ENCODE results near the gene GPR37L1. TPM values are rescaled to one million over a fixed set of nuclear protein-coding genes. Genes with fewer than 3 reads are reported as not detected.

Gene GPR37L1
- total and polyA plus RNA-seq, 11 donors, result 0.03 to 0.05 (median 0.04) TPM; not detected in 8

- TF ChIP-seq POLR2A (IDR thresholded peaks at IDR 0.05), result no peak
- peak in 8 of 12 donors; percentile 6 to 49 (median 36) for TF ChIP-seq CTCF (IDR thresholded peaks at IDR 0.05)
- H3K4me3 ChIP-seq, result no peak overlapping the region
- H3K27ac ChIP-seq, result no peak overlapping the region
- peaks cover 0 to 37% (median 0%) of the 10 kb centered on the region in 9 donors for H3K36me3 ChIP-seq
- ATAC-seq (peak in 3 of 4 donors; percentile 50 to 57 (median 52)), DNase-seq (no peak)
- H3K27me3 ChIP-seq, result no peaks in the 10 kb centered on the region
- WGBS, 4 donors, result 37 to 55% (median 39%) methylated on average over 10 to 11 of the region's 11 CpGs
- intact Hi-C loops (cut with DNase I), result no loop called here
- no peaks in the 10 kb centered on the region for H3K9me3 ChIP-seq
- H3K4me1 ChIP-seq, result peaks cover 0 to 35% (median 5%) of the 10 kb centered on the region in 12 donors
These were observed 32.2 kb downstream of the GPR37L1 start for GRCh38 chr1:202154766-202155477.

- Histone ChIP-seq H3K36me3 (peaks cover 0 to 31% (median 0%) of the 10 kb centered on the region in 9 donors), H3K27me3 (no peaks in the 10 kb centered on the region), H3K27ac (no peak overlapping the region), H3K4me3 (no peak overlapping the region), H3K9me3 (no peaks in the 10 kb centered on the region), H3K4me1 (peaks cover 0 to 41% (median 5%) of the 10 kb centered on the region in 12 donors)
- intact Hi-C loops (cut with DNase I), result no loop called here
- no peak for DNase-seq
- TF ChIP-seq POLR2A (IDR thresholded peaks at IDR 0.05), result no peak
- ATAC-seq, result peak in 2 of 4 donors; percentile 14 to 23
- 26 to 46% (median 35%) methylated on average over 7 to 8 of the region's 8 CpGs for WGBS, 4 donors
These were observed 32.8 kb downstream of the GPR37L1 start for GRCh38 chr1:202155478-202156021.

GRCh38 chr1:202156590-202156989, 33.9 kb downstream of the GPR37L1 start:
- H3K4me3 ChIP-seq, result no peak overlapping the region
- WGBS, 4 donors, result 88 to 93% (median 90%) methylated on average over 8 of the region's 8 CpGs
- intact Hi-C loops (cut with DNase I), result no loop called here
- no peak for TF ChIP-seq POLR2A (IDR thresholded peaks at IDR 0.05)
- TF ChIP-seq CTCF (IDR thresholded peaks at IDR 0.05), result no peak
- H3K27me3 ChIP-seq, result no peaks in the 10 kb centered on the region
- peaks cover 0 to 22% (median 0%) of the 10 kb centered on the region in 9 donors for H3K36me3 ChIP-seq
- peaks cover 0 to 51% (median 5%) of the 10 kb centered on the region in 12 donors for H3K4me1 ChIP-seq
- no peaks in the 10 kb centered on the region for H3K9me3 ChIP-seq
- ATAC-seq (no peak), DNase-seq (no peak)
- H3K27ac ChIP-seq, result no peak overlapping the region

- 94 to 98% (median 96%) methylated on average over 10 of the region's 10 CpGs for WGBS, 4 donors
- intact Hi-C loops (cut with DNase I), result no loop called here
These were observed 35.2 kb downstream of the GPR37L1 start for GRCh38 chr1:202157945-202158344.

More at GRCh38 chr1:202157945-202158344, 35.2 kb downstream of the GPR37L1 start:
- no peak for DNase-seq
- TF ChIP-seq CTCF (IDR thresholded peaks at IDR 0.05) (no peak), POLR2A (IDR thresholded peaks at IDR 0.05) (no peak)
- Histone ChIP-seq H3K4me1 (peaks cover 0 to 65% (median 5%) of the 10 kb centered on the region in 12 donors), H3K27me3 (no peaks in the 10 kb centered on the region), H3K4me3 (no peak overlapping the region), H3K27ac (no peak overlapping the region), H3K36me3 (peaks cover 0 to 8% (median 0%) of the 10 kb centered on the region in 9 donors), H3K9me3 (no peaks in the 10 kb centered on the region)
- ATAC-seq, result no peak
